ENCODE results near the gene NBAS.

- no peak for TF ChIP-seq SMC3 (IDR thresholded peaks at IDR 0.05; ENCODE audit: borderline replicate concordance, low read length)
- no peak for TF ChIP-seq GABPA (IDR thresholded peaks at IDR 0.05; ENCODE audit: low read depth)
- TF ChIP-seq CEBPB (IDR thresholded peaks at IDR 0.05; ENCODE audit: borderline replicate concordance in 1 of 2, low read depth in 2 of 2, low read length in 2 of 2) = no peak
- TF ChIP-seq, protein P1, sequence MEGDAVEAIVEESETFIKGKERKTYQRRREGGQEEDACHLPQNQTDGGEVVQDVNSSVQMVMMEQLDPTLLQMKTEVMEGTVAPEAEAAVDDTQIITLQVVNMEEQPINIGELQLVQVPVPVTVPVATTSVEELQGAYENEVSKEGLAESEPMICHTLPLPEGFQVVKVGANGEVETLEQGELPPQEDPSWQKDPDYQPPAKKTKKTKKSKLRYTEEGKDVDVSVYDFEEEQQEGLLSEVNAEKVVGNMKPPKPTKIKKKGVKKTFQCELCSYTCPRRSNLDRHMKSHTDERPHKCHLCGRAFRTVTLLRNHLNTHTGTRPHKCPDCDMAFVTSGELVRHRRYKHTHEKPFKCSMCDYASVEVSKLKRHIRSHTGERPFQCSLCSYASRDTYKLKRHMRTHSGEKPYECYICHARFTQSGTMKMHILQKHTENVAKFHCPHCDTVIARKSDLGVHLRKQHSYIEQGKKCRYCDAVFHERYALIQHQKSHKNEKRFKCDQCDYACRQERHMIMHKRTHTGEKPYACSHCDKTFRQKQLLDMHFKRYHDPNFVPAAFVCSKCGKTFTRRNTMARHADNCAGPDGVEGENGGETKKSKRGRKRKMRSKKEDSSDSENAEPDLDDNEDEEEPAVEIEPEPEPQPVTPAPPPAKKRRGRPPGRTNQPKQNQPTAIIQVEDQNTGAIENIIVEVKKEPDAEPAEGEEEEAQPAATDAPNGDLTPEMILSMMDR (IDR thresholded peaks at IDR 0.05 in 2 of 3, conservative IDR thresholded peaks at IDR 0.05 in 1 of 3; ENCODE audit: control insufficient read depth in 2 of 3, extremely low read depth in 1 of 3, insufficient read depth in 1 of 3, low read depth in 3 of 3, low read length in 3 of 3) = no peak
Measured at GRCh38 chr2:15546297-15547098, 14.6 kb downstream of the NBAS start.

Data from GM12878 (cell line).